Measurements from ENCODE around the gene CTNND1.

GRCh38 chr11:57867966-57868365 is 106.4 kb downstream of the CTNND1 start:
- TF ChIP-seq CTCF (IDR thresholded peaks at IDR 0.05) (no peak), POLR2A (IDR thresholded peaks at IDR 0.05) (no peak), EP300 (IDR thresholded peaks at IDR 0.05) (no peak), POLR2AphosphoS5 (IDR thresholded peaks at IDR 0.05) (no peak)

All from sigmoid colon (tissue), 4 donors.